ENCODE data around the gene RPL7A.

DNA sequence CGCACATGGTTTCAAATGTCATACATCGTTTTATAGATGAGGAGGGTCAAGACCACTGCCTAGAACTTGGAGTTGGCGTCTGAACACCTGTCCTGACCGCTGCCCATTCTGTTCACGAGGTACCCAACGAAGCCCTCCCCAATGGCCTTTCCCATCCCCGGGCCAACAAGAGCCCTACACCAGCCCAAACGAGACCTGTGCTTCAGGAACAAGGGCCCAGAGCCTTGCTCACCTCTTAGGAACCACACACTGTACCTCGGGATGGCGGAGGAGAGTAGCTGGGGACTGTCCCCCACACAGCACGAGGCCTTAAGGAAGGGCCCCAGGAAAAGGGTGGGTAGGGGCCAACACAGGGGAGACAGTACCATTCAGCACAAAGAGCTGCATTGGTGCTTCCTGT is 15.0 kb upstream of the RPL7A start:
- TF ChIP-seq, protein P1, sequence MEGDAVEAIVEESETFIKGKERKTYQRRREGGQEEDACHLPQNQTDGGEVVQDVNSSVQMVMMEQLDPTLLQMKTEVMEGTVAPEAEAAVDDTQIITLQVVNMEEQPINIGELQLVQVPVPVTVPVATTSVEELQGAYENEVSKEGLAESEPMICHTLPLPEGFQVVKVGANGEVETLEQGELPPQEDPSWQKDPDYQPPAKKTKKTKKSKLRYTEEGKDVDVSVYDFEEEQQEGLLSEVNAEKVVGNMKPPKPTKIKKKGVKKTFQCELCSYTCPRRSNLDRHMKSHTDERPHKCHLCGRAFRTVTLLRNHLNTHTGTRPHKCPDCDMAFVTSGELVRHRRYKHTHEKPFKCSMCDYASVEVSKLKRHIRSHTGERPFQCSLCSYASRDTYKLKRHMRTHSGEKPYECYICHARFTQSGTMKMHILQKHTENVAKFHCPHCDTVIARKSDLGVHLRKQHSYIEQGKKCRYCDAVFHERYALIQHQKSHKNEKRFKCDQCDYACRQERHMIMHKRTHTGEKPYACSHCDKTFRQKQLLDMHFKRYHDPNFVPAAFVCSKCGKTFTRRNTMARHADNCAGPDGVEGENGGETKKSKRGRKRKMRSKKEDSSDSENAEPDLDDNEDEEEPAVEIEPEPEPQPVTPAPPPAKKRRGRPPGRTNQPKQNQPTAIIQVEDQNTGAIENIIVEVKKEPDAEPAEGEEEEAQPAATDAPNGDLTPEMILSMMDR (IDR thresholded peaks at IDR 0.05): no peak
- no peak for TF ChIP-seq POLR2A (IDR thresholded peaks at IDR 0.05)
